HG03469 (cell line): Measurements from ENCODE around the gene PIGT.

Experiments used
- ATAC-seq: cut with Tn5 transposase; IDR thresholded peaks from one replicate; pipeline ENCODE4 v1.9.1; 2021; ENCODE audit warnings: mild to moderate bottlenecking, moderate library complexity, moderate number of reproducible peaks; ENCODE audit not compliant: unreplicated experiment

PIGT gene

DNA sequence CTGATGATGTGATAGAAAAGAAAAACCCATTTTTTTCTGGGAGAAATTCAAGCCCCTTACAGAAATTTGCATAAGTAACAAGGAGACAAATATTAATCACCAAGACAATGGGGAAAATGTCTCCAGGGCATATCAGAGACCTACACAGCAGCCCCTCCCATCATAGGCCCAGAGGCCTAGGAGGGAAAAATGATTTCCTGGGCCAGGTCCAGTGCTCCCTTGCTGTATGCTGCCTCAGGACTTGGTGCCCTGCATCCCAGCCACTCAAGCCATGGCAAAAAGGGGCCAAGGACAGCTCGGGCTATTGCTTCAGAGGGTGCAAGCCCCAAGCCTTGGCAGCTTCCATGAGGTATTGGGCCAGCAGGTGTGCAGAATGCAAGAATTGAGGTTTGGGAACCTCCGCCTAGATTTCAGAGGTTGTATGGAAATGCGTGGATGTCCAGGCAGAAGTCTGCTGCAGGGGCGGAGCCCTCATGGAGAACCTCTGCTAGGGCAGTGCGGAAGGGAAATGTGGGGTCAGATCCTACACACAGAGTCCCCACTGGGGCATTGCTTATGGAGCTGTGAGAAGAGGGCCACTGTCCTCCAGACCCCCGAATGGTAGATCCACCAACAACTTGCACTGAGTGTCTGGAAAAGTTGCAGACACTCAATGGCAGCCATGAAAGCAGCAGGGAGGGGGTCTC, 15.5 kb upstream of the PIGT start:
- ATAC-seq = no peak

DNA sequence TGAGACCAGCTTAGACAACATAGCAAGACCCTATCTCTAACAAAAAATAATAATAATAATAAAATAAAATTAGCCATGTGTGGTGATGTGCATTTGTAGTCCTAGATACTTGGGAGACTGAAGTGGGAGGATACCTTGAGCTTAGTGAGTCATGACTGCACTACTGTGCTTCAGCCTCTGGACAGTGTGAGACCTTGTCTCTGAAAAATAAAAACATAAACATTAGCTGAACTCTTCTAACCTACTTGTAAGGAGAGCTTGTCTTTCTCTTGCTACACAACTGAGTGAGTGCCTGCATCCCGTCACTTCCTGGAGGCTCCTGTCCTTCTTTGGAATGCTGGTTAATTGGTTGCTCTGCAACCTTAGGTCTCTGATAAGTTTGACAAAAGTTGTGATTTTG, 13.0 kb upstream of the PIGT start:
- ATAC-seq = no peak

DNA sequence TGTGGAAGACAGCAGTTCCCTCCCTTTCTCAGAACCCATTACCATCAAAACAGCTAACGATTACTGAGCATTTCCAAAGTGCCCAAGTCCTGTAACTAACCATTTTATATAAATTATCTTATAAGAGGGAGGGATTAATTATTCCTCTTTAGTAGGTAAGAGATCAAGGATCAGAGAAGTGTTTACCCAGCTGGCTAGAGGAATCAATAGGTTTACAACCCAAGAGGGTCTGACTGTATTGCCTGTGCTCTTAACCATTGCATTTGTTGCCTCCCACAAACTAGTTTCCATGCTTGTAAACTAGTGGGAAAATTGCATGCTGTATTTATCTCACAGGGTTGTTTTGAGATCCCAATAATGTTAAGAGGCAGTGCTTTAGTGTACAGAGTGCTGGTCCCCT, 11.5 kb upstream of the PIGT start:
- ATAC-seq = no peak

DNA sequence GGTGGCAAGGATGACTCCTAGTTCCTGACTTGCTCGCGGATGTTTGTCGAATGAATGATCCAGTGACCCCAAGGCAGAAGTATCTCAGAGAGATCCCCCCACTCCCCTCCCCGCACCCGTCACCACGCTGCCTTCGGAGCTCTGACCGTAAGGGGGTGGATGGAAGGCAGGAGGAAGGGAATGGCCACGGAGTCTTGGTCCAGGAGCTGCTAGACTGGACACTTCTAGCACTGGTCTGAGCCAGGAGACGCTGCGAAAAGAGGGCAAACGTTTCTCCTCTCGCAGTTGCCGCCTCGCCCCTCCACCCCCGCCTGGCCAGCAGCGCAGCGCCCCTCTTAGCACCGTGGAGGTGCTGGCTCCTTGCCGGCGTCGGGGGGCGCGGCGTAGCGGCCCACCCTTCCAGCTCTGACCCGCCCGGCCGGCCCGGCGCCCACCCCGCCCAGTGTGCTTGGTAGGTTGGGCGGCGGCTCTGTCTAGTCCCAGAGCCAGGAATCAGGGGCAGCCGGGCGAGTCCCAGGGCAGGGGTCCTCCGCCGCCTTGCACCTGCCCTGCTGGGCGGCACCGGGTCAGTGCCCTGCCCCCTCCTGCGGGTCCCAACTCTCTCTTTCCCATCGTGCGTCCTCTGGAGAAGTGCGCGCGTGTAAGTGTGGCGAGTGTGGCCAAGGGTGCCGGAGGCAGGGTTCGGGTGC, 10.2 kb upstream of the PIGT start:
- no peak for ATAC-seq

DNA sequence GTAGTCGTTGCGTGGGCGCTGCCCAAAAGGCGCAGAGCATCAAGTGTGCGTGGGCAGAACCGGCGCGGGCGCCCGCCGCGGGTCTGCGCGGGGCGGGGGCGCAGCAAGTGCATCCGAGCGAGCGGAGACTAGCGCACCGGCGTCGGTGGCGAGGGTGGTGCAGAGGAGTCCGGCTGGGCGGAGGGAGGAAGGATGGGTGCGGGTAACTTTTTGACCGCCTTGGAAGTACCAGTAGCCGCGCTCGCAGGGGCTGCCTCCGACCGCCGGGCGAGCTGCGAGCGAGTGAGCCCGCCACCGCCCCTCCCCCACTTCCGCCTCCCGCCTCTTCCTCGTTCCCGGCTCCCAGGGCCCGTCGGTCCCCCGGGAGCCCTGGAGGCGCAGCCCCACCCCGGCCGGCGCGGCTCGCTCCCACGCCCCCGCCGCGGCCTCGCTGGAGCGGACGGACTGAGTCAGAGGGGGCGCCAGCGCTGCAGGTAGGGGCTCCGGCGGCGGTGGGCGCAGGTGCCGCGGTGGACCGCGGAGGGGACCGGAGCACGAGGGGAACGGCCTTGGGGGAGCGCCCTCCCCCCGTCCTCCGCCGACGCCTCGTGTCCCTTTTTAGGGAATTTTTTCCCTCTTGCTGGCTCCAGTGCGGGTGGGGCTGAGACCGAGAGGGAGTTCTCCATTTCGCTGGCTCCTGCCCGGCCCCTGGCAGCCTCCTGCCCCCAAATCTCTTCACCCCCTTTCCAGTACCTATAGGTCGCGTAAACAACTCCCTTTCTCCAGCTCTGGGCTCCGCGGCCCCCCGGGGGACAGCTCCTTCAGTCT, 9.5 kb upstream of the PIGT start:
- ATAC-seq = no peak

DNA sequence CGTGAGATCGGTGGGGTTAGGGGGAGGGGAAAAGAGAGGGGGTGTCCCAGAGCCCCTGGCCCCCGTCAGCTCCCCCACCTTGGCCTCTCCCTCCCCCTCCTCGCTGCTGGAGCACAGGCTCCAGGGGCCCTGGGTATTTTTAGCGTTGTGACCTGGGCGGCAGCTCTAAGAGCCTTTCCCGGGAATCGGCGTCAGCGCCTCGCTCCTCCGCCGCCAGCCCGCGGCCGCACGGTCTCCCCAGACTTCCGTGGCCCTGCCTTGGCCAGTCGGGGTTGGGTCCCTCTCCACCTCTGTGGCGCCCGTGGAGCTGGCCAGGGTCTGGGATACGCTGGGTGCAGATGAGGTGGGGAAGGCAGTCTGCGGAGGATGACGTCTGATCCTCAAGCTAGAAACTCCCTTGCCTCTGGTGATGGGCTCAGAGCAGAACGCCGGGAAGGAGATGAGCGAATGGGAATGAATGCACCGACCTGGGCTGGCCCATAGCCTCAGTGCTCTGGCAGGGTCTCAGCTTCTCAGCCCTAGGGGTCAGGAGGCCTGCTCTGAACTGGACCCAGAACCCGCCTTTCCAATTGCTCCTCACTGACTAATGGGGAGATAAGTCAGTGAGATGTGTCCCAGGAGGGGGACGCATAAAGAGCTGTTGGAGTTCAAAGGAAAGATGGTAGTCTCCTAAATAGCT, 8.7 kb upstream of the PIGT start:
- no peak for ATAC-seq

DNA sequence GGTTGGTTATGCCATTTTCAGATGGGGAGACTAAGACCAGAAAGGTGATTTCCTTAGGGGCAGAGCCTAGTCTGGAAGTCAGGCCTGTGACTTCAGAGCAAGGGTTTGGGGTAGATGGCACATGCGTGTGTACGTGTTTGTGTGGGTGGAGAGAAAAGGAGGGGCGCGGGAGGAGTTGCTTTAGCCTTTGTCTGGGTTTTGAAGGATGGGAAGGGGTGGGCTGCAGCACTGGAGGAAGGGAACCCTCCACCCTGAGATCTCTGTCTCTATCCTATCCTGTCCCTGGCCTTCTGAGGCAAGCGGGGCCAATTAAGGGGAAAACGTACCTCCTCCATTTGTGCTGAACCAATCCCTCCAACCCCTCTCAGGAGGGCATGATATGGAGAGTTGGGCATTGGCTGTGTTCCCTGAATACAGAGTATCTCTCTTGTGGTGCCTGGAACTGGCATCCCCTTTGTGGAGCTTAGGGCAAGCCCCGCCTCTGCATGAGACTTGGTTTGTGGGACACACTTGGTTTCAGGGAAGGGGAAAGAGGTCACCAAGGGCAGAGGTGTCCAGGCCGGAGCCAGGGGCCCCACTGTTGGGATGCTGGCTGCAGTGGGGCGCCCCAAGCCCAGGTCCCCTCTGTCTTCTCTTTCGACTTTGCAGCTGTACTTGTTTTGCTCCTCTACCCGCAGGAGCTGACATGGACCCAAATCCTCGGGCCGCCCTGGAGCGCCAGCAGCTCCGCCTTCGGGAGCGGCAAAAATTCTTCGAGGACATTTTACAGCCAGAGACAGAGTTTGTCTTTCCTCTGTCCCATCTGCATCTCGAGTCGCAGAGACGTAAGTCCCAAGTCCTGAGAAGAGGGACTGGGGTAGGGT, 7.9 kb upstream of the PIGT start, which contains the start of gene DBNDD2:
TSS of gene DBNDD2 (plus strand) at position 507 of the 863 bp plus-strand sequence. CDS start at position 686, 179 bp downstream.
- ATAC-seq = no peak

DNA sequence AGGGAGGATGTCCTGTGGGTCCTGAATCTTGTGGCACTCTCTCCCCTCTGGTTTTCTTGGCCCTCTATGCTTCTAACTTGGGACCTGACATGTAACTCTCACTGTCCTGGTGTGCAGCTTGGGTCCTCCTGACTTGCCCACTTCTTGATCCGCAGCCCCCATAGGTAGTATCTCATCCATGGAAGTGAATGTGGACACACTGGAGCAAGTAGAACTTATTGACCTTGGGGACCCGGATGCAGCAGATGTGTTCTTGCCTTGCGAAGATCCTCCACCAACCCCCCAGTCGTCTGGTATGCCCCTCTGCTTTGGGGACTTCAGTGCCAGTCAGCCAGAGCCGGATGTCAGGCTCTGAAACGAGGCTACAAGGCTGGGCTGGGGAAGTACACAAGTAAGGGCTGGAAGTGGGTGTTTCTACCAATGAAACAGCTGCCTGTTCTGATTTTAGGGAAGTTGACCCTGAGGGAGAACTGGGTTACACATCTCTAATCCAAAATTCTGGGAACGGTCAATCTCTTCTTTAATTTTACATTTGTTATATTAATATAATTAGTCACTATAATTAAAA, 7.2 kb upstream of the PIGT start:
- ATAC-seq = no peak

DNA sequence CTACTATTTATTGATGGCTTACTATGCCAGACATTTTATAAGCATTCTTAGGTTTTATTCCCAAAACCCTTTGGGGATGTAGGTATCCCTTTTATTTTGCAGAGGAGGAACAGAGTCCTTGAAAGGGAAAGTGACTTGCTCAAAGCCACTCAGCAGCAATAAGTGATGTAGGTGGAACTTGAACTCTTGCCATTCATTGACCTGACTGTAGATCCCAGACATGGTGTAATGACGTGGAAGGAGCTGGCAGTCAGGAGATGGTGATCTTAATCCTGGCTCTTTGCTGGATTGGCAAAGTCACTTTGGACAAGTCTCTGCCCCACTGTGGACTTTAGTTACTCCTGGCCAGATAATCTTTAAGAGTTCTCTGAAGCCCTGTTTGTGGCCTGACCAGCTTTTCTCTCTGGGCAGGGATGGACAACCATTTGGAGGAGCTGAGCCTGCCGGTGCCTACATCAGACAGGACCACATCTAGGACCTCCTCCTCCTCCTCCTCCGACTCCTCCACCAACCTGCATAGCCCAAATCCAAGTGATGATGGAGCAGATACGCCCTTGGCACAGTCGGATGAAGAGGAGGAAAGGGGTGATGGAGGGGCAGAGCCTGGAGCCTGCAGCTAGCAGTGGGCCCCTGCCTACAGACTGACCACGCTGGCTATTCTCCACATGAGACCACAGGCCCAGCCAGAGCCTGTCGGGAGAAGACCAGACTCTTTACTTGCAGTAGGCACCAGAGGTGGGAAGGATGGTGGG, 6.2 kb upstream of the PIGT start:
- no peak for ATAC-seq

DNA sequence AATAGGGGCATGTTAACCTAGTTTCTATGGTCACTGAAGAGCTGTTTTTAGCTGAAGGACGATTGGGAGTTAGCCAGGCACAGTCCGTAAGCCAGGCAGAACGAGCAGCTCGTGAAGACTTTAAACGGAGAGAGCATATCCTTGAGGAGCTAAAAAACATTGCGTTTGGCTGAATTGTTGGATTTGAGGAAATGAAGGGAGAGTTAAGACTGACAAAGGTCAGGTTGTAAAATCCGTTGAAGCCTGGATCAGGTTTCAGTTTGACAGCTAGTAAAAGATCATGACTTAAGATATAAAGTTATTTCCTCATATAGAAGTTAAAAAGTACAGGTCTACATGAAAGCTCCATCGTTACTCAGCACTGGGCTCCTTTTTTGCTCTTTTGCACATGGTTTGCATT, 5.1 kb upstream of the PIGT start:
- no peak for ATAC-seq

DNA sequence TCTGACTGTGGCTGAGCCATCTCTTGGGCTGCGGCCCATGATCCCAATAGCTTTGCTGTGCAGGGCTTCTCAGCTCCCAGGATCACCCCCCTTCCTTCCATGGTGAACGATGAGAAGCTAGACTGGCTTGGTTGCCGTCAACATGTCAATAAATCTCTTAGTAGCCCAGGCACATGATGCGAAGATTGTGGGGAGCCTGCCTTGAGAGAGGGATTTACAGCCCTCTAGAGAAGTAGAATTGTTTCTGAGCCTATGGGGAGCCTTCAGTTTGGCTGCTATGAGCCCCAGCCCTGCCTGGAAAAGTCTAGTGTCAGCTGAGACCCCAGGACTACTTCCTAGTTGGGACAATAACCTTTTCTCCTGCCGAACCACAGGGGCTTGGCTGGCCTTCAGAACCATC, 3.3 kb upstream of the PIGT start:
- no peak for ATAC-seq

DNA sequence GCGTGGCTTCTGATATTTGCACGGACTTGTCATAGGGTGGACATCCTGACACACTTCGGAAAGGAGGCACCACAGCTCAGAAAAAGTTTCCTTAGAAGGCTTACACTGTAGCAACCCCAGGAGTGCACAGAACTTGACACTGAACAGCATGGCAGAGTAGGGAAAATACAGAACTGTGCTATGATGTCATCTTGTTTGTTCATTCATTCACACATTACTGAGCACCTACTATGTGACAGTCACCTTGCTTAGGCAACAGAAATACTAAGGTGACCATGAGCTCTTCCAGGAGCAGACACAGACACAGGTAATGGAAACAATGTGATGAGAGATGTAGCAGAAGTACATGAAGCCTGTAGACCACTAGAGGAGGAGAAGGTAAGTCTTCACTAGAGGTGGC, 2.5 kb upstream of the PIGT start:
- ATAC-seq = no peak

DNA sequence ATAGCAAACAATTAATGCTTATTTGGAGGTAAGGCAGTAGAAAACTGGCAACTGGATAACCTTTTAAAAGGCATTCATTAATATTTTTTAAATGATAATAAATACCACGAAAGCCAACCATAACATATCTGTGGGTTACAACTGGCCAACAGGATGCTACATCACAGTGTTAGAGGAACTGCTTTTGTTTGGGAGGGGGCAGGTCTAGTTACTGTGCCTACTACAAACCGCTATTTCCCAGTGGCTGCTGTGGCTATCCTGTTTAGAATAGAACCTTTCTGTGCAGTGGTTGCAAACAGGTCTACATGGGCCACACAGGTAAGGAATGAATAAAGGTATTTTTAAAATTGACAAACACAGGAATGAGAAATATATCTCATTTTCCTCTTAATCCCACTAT, 976 bp downstream of the PIGT start:
- ATAC-seq = no peak

DNA sequence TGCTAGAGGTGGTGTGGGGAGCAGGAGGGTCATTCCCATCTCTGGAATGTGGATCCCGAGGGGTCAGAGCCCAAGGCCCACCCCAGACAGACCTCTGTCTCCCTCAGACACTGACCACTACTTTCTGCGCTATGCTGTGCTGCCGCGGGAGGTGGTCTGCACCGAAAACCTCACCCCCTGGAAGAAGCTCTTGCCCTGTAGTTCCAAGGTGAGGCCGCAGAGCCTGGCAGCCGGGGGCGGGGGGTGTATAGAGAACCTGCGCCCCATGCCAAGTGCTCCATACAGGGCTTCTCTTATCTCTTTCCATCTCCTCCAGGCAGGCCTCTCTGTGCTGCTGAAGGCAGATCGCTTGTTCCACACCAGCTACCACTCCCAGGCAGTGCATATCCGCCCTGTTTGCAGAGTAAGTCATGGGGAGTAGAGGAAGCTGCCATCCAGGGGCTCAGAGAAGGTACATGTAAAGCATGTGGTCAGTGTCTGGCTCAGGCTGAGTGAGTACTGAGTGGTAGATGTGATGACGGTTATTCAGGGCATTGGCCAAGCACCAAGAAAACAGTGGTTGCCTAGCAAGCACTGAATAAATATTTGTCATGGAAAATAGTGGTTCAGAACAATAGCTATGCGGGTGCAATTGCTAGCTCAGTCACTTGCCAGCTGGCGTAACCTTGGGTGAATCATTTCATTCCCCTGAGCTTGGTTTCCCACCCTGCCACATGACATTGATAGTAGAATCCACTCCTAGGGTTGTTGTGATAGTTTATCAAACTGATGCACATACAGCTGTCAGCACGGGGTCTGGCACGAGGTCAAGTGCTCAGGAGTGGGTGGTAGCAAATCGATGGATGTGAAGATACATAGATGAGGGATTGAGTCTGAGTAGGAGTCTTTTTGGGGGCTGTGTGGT, 3.5 kb downstream of the PIGT start:
- ATAC-seq = peak; percentile 66

DNA sequence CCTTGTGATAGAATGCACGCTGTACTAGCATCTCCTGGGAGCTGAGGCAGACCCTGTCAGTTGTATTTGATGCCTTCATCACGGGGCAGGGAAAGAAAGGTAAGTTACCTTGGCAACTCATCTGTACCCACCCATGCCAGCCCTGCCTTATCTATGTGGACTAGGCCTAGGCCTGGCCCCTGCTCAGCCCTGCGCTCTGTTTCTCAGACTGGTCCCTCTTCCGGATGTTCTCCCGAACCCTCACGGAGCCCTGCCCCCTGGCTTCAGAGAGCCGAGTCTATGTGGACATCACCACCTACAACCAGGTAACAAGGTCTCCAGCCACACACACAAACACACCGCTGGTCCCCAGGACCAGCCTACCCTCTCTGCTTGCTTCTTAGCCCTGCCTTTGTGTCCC, 4.2 kb downstream of the PIGT start:
- no peak for ATAC-seq

DNA sequence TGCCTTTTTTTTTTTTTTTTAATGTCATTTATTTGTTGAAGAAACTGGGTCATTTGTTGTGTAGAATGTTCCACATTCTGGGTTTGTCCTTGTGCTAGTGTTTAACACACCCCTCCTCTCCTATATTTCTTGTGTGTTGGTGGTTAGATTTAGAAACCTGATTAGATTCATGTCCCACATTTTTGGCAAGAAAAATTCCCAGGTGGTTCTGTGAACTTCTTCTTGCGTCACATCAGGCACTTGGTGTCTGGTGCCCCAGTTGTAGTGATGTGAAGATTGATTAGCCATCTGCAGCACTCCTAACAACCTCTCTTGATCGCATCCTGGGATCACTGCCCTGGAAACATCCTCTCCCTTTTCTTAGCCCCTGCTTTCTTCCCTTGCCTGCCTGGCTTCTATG, 7.8 kb downstream of the PIGT start:
- ATAC-seq = no peak

DNA sequence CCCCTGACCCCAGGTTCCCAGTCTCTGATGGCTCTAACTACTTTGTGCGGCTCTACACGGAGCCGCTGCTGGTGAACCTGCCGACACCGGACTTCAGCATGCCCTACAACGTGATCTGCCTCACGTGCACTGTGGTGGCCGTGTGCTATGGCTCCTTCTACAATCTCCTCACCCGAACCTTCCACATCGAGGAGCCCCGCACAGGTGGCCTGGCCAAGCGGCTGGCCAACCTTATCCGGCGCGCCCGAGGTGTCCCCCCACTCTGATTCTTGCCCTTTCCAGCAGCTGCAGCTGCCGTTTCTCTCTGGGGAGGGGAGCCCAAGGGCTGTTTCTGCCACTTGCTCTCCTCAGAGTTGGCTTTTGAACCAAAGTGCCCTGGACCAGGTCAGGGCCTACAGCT, 9.6 kb downstream of the PIGT start:
- ATAC-seq = no peak

DNA sequence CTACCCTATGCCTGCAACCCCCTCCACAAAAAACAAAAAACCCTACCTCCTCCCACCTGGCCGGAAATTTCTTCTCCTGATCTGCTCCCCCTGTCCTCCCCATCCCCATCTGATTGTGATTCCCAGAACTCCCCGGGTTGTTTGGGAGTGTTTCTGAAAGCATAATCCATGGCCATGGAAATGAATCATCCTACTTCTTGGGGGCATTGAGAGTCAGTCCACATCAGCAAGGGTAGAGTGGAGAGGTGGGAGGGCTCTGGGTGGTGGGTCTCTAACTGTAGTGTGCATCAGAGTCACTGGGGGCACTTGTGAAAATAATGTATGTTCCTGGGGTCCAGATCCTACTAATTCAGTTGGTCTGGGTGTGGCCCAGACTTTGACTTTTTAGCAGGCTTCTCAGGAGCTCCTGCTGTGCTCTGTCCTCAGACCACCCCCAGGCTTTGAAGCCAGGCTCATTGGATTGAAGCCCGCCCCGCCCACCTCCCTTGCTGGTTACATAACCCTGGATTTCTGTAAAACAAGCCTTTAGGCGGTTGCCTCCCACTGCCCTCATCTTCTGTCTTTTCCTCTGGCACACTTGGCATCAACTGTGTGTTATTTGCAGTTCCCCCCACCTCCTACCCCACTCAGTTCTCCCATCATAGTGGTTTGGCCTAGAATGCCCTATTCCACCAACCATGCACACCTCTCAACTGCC, 10.5 kb downstream of the PIGT start:
- no peak for ATAC-seq
